Subcutaneous abdominal adipose tissue (tissue), 5 donors: ENCODE data around the gene PLCXD3.
A peak's percentile ranks its signal among the peaks of the same experiment; 100 is the strongest.

Experiments
- H3K27ac ChIP-seq: one replicate; pipeline ENCODE4 v1.7.0; 2013; ENCODE audit warnings: low read depth, mild to moderate bottlenecking, inconsistent platforms, low read length, moderate library complexity
- H3K27me3 ChIP-seq, 5 donors: one replicate each; pipeline ENCODE4 v1.7.0; 2013; ENCODE audit warnings: low read length in 5 of 5, inconsistent platforms in 1 of 5; ENCODE audit not compliant: control insufficient read depth in 5 of 5, insufficient read depth in 4 of 5
- H3K36me3 ChIP-seq, 5 donors: one replicate each; pipeline ENCODE4 v1.7.0; 2013; ENCODE audit warnings: low read length in 5 of 5; ENCODE audit not compliant: control insufficient read depth in 5 of 5, insufficient read depth in 5 of 5
- H3K4me1 ChIP-seq, 5 donors: one replicate each; pipeline ENCODE4 v1.7.0; 2013; ENCODE audit warnings: low read length in 5 of 5, mild to moderate bottlenecking in 3 of 5, moderate library complexity in 1 of 5; ENCODE audit not compliant: control insufficient read depth in 5 of 5, insufficient read depth in 5 of 5
- H3K4me3 ChIP-seq, 5 donors: one replicate each; pipeline ENCODE4 v1.7.0; 2013; ENCODE audit warnings: low read length in 5 of 5, low read depth in 1 of 5
- H3K9ac ChIP-seq, 5 donors: one replicate each; pipeline ENCODE4 v1.7.0; 2013; ENCODE audit warnings: low read length in 5 of 5, mild to moderate bottlenecking in 4 of 5, moderate library complexity in 3 of 5
- H3K9me3 ChIP-seq, 5 donors: one replicate each; pipeline ENCODE4 v1.7.0; 2013; ENCODE audit warnings: low read length in 5 of 5; ENCODE audit not compliant: control insufficient read depth in 5 of 5
- donor health status: healthy.
- donor health status: healthy.
- donor health status: healthy.
- donor health status: healthy.
- donor health status: healthy.

PLCXD3 gene, protein sequence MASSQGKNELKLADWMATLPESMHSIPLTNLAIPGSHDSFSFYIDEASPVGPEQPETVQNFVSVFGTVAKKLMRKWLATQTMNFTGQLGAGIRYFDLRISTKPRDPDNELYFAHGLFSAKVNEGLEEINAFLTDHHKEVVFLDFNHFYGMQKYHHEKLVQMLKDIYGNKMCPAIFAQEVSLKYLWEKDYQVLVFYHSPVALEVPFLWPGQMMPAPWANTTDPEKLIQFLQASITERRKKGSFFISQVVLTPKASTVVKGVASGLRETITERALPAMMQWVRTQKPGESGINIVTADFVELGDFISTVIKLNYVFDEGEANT

DNA sequence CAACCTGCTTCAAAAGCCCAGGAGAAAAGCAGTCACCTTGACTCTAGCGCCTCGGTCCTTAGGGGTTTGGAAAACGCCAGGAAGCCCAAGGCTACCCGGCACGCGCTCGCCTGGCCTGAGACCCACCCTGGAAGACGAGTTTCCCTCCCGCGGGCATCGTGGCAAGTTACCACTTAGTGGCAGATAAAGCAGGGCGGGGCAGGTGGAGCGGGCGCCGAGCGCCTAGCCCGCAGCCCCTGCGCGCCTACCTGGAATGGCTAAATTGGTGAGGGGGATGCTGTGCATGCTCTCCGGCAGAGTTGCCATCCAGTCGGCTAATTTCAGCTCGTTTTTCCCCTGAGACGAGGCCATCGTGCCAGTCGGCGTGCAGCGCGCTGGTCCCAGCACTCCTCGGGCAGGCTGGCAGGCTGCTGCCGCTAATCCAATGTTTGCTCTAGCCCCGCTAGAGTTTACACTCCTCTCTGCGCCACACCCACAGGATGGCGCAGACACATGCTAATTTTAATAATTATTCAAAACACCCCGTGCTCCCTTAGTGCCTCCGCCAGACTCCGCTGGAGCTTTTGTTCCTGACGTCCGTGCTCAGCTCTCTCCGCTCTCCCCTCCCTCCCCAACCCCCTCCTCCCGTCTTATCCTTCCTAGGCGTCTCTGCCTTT, at the start of gene PLCXD3:
Gene PLCXD3, minus strand, starts transcription at position 426 of the 656 bp plus-strand sequence. Its CDS starts 75 bp downstream, at position 351.
- Histone ChIP-seq H3K9me3 (no peaks in the 10 kb centered on the region), H3K27me3 (peaks cover 14 to 23% (median 20%) of the 10 kb centered on the region in 5 donors), H3K4me3 (peak within 1 kb of the TSS; percentile 52 to 67 (median 63)), H3K4me1 (peaks cover 0 to 12% (median 11%) of the 10 kb centered on the region in 5 donors), H3K9ac (no peak within 1 kb of the TSS), H3K36me3 (no peaks in the 10 kb centered on the region), H3K27ac (no peak within 1 kb of the TSS)

DNA sequence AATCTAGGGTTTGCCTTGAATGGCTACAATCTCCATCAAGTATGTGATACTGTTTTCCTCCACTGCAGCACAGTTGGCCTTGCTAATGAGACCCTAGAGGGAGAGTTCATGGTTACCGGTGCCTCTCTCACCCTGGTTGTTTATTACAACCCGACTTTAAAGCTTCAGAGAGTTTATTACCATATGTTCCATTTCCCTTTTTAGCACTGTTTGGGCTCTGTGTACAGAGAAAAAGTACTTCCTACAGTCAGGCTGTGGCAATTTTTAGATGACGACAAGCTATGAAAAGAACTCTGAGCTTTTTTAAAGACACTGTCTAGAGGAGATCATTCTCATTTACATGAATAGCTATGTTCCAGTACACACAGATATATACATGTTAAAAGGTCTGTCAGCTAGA, 48.8 kb upstream of the PLCXD3 start:
- no peaks in the 10 kb centered on the region for H3K27me3 ChIP-seq
- H3K27ac ChIP-seq, result no peak overlapping the region
- peaks cover 0 to 4% (median 0%) of the 10 kb centered on the region in 5 donors for H3K9me3 ChIP-seq
- no peaks in the 10 kb centered on the region for H3K4me1 ChIP-seq
- no peaks in the 10 kb centered on the region for H3K36me3 ChIP-seq
- H3K4me3 ChIP-seq, result no peak overlapping the region
- no peak overlapping the region for H3K9ac ChIP-seq

DNA sequence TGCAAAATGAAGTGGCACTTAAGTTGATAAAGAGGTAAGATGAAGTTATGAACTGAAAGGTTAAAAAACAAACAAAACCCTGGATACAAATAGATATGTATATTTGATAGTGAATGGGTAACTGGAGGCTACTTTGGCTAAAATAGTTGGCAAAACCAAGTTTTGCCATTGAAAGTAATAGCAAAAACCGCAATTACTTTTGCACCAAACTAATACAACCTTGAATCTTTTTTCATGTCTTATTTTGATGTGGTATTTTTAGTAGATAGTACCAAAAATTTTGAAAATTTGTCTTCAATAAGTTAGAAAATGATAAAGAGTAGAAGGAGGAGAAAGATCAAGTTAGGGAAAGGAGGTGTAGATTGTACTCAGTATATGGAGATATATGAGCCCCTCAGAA, 47.9 kb upstream of the PLCXD3 start:
- peaks cover 0 to 4% (median 0%) of the 10 kb centered on the region in 5 donors for H3K9me3 ChIP-seq
- no peak overlapping the region for H3K27ac ChIP-seq
- no peaks in the 10 kb centered on the region for H3K4me1 ChIP-seq
- no peak overlapping the region for H3K9ac ChIP-seq
- no peaks in the 10 kb centered on the region for H3K36me3 ChIP-seq
- H3K4me3 ChIP-seq, result no peak overlapping the region
- H3K27me3 ChIP-seq, result no peaks in the 10 kb centered on the region

- H3K36me3 ChIP-seq, result no peaks in the 10 kb centered on the region
Observed at GRCh38 chr5:41547991-41548390, 37.6 kb upstream of the PLCXD3 start.

GRCh38 chr5:41542183-41542582, 31.8 kb upstream of the PLCXD3 start:
- no peaks in the 10 kb centered on the region for H3K36me3 ChIP-seq
- peaks cover 0 to 11% (median 3%) of the 10 kb centered on the region in 5 donors for H3K9me3 ChIP-seq
- no peaks in the 10 kb centered on the region for H3K4me1 ChIP-seq
- H3K27ac ChIP-seq, result no peak overlapping the region
- H3K27me3 ChIP-seq, result peaks cover 0 to 3% (median 0%) of the 10 kb centered on the region in 5 donors
- no peak overlapping the region for H3K9ac ChIP-seq
- no peak overlapping the region for H3K4me3 ChIP-seq

More at GRCh38 chr5:41547991-41548390, 37.6 kb upstream of the PLCXD3 start:
- Histone ChIP-seq H3K9ac (no peak overlapping the region), H3K27me3 (no peaks in the 10 kb centered on the region), H3K9me3 (peaks cover 0 to 7% (median 0%) of the 10 kb centered on the region in 5 donors), H3K4me3 (no peak overlapping the region), H3K4me1 (no peaks in the 10 kb centered on the region), H3K27ac (no peak overlapping the region)

GRCh38 chr5:41539454-41539853, 29.1 kb upstream of the PLCXD3 start:
- H3K9ac ChIP-seq, result no peak overlapping the region
- H3K27ac ChIP-seq, result no peak overlapping the region
- H3K36me3 ChIP-seq, result no peaks in the 10 kb centered on the region
- H3K27me3 ChIP-seq, result peaks cover 0 to 3% (median 0%) of the 10 kb centered on the region in 5 donors
- no peaks in the 10 kb centered on the region for H3K4me1 ChIP-seq
- H3K9me3 ChIP-seq, result peaks cover 0 to 11% (median 3%) of the 10 kb centered on the region in 5 donors
- no peak overlapping the region for H3K4me3 ChIP-seq

GRCh38 chr5:41537581-41537980, 27.2 kb upstream of the PLCXD3 start:
- Histone ChIP-seq H3K27ac (no peak overlapping the region), H3K9ac (no peak overlapping the region), H3K9me3 (peaks cover 0 to 11% (median 3%) of the 10 kb centered on the region in 5 donors), H3K4me3 (no peak overlapping the region), H3K27me3 (peaks cover 0 to 3% (median 0%) of the 10 kb centered on the region in 5 donors), H3K4me1 (no peaks in the 10 kb centered on the region), H3K36me3 (no peaks in the 10 kb centered on the region)

- no peaks in the 10 kb centered on the region for H3K36me3 ChIP-seq
- H3K27me3 ChIP-seq, result no peaks in the 10 kb centered on the region
- no peak overlapping the region for H3K4me3 ChIP-seq
- H3K27ac ChIP-seq, result no peak overlapping the region
- H3K4me1 ChIP-seq, result no peaks in the 10 kb centered on the region
- no peak overlapping the region for H3K9ac ChIP-seq
- peaks cover 0 to 10% (median 2%) of the 10 kb centered on the region in 5 donors for H3K9me3 ChIP-seq
Observed at GRCh38 chr5:41532485-41532884, 22.1 kb upstream of the PLCXD3 start.

GRCh38 chr5:41527201-41527779, 16.9 kb upstream of the PLCXD3 start:
- H3K36me3 ChIP-seq, result no peaks in the 10 kb centered on the region
- H3K4me1 ChIP-seq, result no peaks in the 10 kb centered on the region
- no peak overlapping the region for H3K4me3 ChIP-seq
- H3K9me3 ChIP-seq, result peaks cover 0 to 9% (median 2%) of the 10 kb centered on the region in 5 donors
- H3K9ac ChIP-seq, result no peak overlapping the region
- no peaks in the 10 kb centered on the region for H3K27me3 ChIP-seq
- no peak overlapping the region for H3K27ac ChIP-seq

- Histone ChIP-seq H3K4me3 (no peak overlapping the region), H3K9ac (no peak overlapping the region), H3K27ac (no peak overlapping the region), H3K4me1 (no peaks in the 10 kb centered on the region), H3K36me3 (no peaks in the 10 kb centered on the region), H3K9me3 (peaks cover 0 to 6% (median 2%) of the 10 kb centered on the region in 5 donors), H3K27me3 (no peaks in the 10 kb centered on the region)
Observed at GRCh38 chr5:41526699-41527098, 16.3 kb upstream of the PLCXD3 start.
